ENCODE results near the gene IDH3B.

Gene IDH3B

GRCh38 chr20:2680046-2680445 is 16.0 kb upstream of the IDH3B start:
- H3K9me3 ChIP-seq (ENCODE audit: low read depth, low read length): no peaks in the 10 kb centered on the region
- no peak overlapping the region for H3K4me3 ChIP-seq
- H3K27ac ChIP-seq: no peak overlapping the region
- no peak overlapping the region for H3K9ac ChIP-seq (ENCODE audit: insufficient read length)
- no peak for TF ChIP-seq FOXP2 (optimal IDR thresholded peaks at IDR 0.05; ENCODE audit: control extremely low read depth, extremely low read length, insufficient read depth)
- TF ChIP-seq EZH2 (IDR thresholded peaks at IDR 0.05): no peak
- no peak for TF ChIP-seq POLR2AphosphoS5 (IDR thresholded peaks at IDR 0.05; ENCODE audit: borderline replicate concordance, low read depth, low read length)
- no peaks in the 10 kb centered on the region for H3K36me3 ChIP-seq (ENCODE audit: insufficient read depth, low read length)
- no peak for DNase-seq (ENCODE audit: low read depth, low spot score)

DNA sequence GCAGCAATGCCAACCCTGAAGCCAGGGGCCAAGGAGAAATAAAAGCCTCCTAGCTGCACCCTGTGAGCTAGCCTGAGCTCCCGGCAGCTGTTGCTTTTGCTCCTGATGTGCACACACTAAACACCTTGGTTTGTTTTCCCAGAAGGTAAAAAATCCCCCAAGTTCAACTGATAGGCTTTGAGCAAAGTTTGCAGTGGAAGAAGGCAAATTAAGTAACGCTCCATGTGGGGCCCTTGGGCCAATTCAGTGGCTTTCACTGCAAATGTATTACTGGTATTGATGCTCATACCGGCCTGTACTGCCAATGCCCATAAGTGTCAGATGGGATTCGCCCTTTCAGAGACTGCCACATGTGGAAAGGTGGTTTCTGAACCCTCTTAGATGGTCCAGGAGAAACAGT is 9.4 kb upstream of the IDH3B start:
- TF ChIP-seq EZH2 (IDR thresholded peaks at IDR 0.05) (no peak), FOXP2 (optimal IDR thresholded peaks at IDR 0.05; ENCODE audit: control extremely low read depth, extremely low read length, insufficient read depth) (no peak), POLR2AphosphoS5 (IDR thresholded peaks at IDR 0.05; ENCODE audit: borderline replicate concordance, low read depth, low read length) (no peak)
- no peak for DNase-seq (ENCODE audit: low read depth, low spot score)
- no peak overlapping the region for H3K27ac ChIP-seq
- H3K36me3 ChIP-seq (ENCODE audit: insufficient read depth, low read length): no peaks in the 10 kb centered on the region
- no peak overlapping the region for H3K4me3 ChIP-seq
- no peaks in the 10 kb centered on the region for H3K9me3 ChIP-seq (ENCODE audit: low read depth, low read length)
- no peak overlapping the region for H3K9ac ChIP-seq (ENCODE audit: insufficient read length)

DNA sequence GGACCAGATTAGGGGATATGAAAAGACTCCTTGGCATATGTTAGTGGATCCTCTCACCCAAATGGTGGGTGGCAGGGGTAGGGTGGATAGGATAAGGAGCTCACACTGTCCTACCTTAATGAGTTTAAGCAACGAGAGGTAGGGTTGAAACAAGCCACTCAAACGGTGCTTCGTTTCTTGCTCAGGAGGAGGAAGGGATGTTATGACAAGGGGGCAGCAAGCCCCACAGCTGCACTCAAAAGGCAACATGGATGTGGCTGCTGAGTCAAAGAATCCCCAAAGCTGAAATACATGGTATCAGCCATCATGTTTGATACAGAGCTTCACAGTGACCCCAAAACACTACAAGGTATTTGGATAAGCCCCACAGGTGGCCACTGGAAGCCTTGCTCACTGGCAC is 8.4 kb upstream of the IDH3B start:
- no peak for DNase-seq (ENCODE audit: low read depth, low spot score)
- TF ChIP-seq EZH2 (IDR thresholded peaks at IDR 0.05) (no peak), FOXP2 (optimal IDR thresholded peaks at IDR 0.05; ENCODE audit: control extremely low read depth, extremely low read length, insufficient read depth) (no peak), POLR2AphosphoS5 (IDR thresholded peaks at IDR 0.05; ENCODE audit: borderline replicate concordance, low read depth, low read length) (no peak)

DNA sequence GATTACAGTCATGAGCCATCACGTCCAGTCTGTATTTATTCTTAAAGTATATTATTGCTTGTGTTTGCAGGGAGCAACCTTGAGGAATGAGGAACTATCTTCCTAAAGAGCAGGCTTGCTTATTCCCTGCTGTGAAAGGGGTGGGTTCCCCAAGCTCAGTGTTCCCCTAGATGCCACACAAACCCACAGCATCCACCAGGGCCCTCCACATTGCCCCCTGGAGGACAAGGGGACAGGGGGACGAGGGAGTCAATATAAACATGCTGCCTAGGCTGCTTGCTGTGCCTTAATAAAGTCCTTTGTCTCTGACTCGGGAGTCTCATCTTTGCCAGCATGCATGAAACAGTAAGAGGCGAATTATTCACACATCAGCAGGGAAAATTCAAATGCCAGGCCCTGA is 8.0 kb upstream of the IDH3B start:
- H3K9ac ChIP-seq (ENCODE audit: insufficient read length): no peak overlapping the region
- DNase-seq (ENCODE audit: low read depth, low spot score): no peak
- H3K27ac ChIP-seq: no peak overlapping the region
- no peak overlapping the region for H3K4me3 ChIP-seq
- H3K36me3 ChIP-seq (ENCODE audit: insufficient read depth, low read length): no peaks in the 10 kb centered on the region
- no peak for TF ChIP-seq POLR2AphosphoS5 (IDR thresholded peaks at IDR 0.05; ENCODE audit: borderline replicate concordance, low read depth, low read length)
- no peak for TF ChIP-seq EZH2 (IDR thresholded peaks at IDR 0.05)
- TF ChIP-seq FOXP2 (optimal IDR thresholded peaks at IDR 0.05; ENCODE audit: control extremely low read depth, extremely low read length, insufficient read depth): no peak
- no peaks in the 10 kb centered on the region for H3K9me3 ChIP-seq (ENCODE audit: low read depth, low read length)

More for the DNA sequence above, 8.4 kb upstream of the IDH3B start:
- H3K36me3 ChIP-seq (ENCODE audit: insufficient read depth, low read length): no peaks in the 10 kb centered on the region
- no peak overlapping the region for H3K4me3 ChIP-seq
- H3K27ac ChIP-seq: no peak overlapping the region
- H3K9ac ChIP-seq (ENCODE audit: insufficient read length): no peak overlapping the region
- H3K9me3 ChIP-seq (ENCODE audit: low read depth, low read length): no peaks in the 10 kb centered on the region

DNA sequence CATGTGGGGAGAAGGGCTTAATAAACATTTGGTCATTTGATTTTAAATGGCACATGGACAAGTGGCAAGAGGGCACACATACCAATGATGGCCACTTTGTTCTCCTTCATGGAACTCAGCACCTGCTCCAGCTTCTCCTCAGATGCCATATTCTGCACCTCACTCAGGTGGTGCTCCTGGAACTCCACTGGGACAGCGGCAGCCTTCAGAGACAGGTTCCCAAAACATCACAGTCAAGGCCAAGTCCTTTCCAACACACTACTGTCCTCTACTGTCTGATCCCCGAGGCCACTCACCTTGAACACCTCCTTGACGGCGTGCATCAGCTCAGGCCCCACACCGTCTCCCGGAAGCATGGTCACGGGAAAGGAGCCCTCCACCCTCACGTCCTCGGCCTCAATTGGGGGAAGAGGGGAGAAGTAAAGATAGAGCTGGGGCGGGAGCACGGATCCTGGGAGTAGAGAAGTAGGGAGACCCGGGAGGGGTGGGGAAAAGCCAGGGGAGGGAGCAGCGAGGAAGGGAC is 591 bp downstream of the IDH3B start:
- H3K9ac ChIP-seq (ENCODE audit: insufficient read length): peak overlapping the region; percentile 95
- no peak for DNase-seq (ENCODE audit: low read depth, low spot score)
- H3K9me3 ChIP-seq (ENCODE audit: low read depth, low read length): no peaks in the 10 kb centered on the region
- peaks cover 25% of the 10 kb centered on the region for H3K36me3 ChIP-seq (ENCODE audit: insufficient read depth, low read length)
- H3K27ac ChIP-seq: peak overlapping the region; percentile 71; the same call in 1 of the 2 replicates
- TF ChIP-seq POLR2AphosphoS5 (IDR thresholded peaks at IDR 0.05; ENCODE audit: borderline replicate concordance, low read depth, low read length): no peak
- TF ChIP-seq EZH2 (IDR thresholded peaks at IDR 0.05): no peak
- H3K4me3 ChIP-seq: peak overlapping the region; percentile 90

DNA sequence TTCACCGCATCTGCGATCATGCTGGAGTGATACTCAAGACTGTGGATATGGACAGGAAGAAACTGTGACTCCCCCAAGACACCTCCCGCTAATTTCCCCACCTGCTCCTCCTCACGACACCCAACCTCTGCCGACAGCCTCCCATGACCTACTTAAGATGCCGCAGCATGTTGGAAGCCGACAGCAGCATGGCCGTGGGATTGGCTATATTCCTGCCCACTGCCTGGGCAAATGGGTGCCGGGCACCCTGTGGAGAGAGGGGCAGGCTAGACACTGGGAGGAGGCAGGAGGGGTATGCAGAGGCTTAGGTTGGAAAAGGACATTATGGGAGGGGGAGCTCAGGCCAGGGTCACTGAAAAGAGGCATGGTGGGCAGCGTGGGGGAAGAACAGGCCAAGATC is 4.5 kb downstream of the IDH3B start:
- H3K27ac ChIP-seq: no peak overlapping the region
- no peak for TF ChIP-seq EZH2 (IDR thresholded peaks at IDR 0.05)
- no peak for TF ChIP-seq POLR2AphosphoS5 (IDR thresholded peaks at IDR 0.05; ENCODE audit: borderline replicate concordance, low read depth, low read length)
- H3K36me3 ChIP-seq (ENCODE audit: insufficient read depth, low read length): peaks cover 64% of the 10 kb centered on the region
- no peak overlapping the region for H3K4me3 ChIP-seq
- no peak overlapping the region for H3K9ac ChIP-seq (ENCODE audit: insufficient read length)
- DNase-seq (ENCODE audit: low read depth, low spot score): no peak
- H3K9me3 ChIP-seq (ENCODE audit: low read depth, low read length): no peaks in the 10 kb centered on the region

GRCh38 chr20:2658414-2659354 is 5.3 kb downstream of the IDH3B start:
- no peaks in the 10 kb centered on the region for H3K9me3 ChIP-seq (ENCODE audit: low read depth, low read length)
- no peak for DNase-seq (ENCODE audit: low read depth, low spot score)
- TF ChIP-seq POLR2AphosphoS5 (IDR thresholded peaks at IDR 0.05; ENCODE audit: borderline replicate concordance, low read depth, low read length) (peak; percentile 75), FOXP2 (optimal IDR thresholded peaks at IDR 0.05; ENCODE audit: control extremely low read depth, extremely low read length, insufficient read depth) (no peak), EZH2 (IDR thresholded peaks at IDR 0.05) (no peak)
- H3K9ac ChIP-seq (ENCODE audit: insufficient read length): no peak overlapping the region
- H3K4me3 ChIP-seq: no peak overlapping the region
- peak overlapping the region; percentile 42 for H3K27ac ChIP-seq
- peaks cover 72% of the 10 kb centered on the region for H3K36me3 ChIP-seq (ENCODE audit: insufficient read depth, low read length)

DNA sequence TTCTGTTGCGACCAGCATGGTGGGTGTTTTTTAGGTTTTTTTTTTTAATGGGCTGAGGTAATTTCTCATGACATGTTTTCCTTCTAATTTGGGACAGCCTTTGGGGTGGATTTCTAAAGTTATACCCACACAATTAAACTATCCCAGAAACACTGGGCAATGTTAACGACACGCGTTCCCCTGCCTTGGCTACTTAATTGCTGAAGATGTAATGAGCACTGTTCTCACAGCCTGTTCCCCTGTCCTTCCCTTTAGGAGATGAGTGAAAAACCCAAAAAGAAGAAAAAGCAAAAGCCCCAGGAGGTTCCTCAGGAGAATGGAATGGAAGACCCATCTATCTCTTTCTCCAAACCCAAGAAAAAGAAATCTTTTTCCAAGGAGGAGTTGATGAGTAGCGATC is 6.3 kb downstream of the IDH3B start:
- TF ChIP-seq POLR2AphosphoS5 (IDR thresholded peaks at IDR 0.05; ENCODE audit: borderline replicate concordance, low read depth, low read length) (no peak), FOXP2 (optimal IDR thresholded peaks at IDR 0.05; ENCODE audit: control extremely low read depth, extremely low read length, insufficient read depth) (no peak), EZH2 (IDR thresholded peaks at IDR 0.05) (no peak)
- Histone ChIP-seq H3K9me3 (ENCODE audit: low read depth, low read length) (no peaks in the 10 kb centered on the region), H3K27ac (peak overlapping the region; percentile 51), H3K9ac (ENCODE audit: insufficient read length) (no peak overlapping the region), H3K4me3 (no peak overlapping the region), H3K36me3 (ENCODE audit: insufficient read depth, low read length) (peaks cover 81% of the 10 kb centered on the region)
- DNase-seq (ENCODE audit: low read depth, low spot score): no peak
